HL-60 (cell line): Measurements from ENCODE around the gene GRM4.

Experiments used
- DNase-seq, 2 experiments: peaks; one replicate each; pipeline ENCODE4 v3.0.0-alpha.2; 2010 to 2020; ENCODE audit warnings: low read depth in 1 of 2, low spot score in 1 of 2
- H3K27ac ChIP-seq: fragments of 250-450 bp; sonication (Bioruptor Pico); replicated peaks from 2 replicates; pipeline ENCODE4 v1.5.1; 2020; ENCODE audit warnings: mild to moderate bottlenecking, moderate library complexity
- H3K27me3 ChIP-seq: fragments of 250-450 bp; sonication (Bioruptor Pico); 2 replicates; pipeline ENCODE4 v1.5.1; 2021; ENCODE audit warnings: mild to moderate bottlenecking, moderate library complexity; ENCODE audit not compliant: insufficient read depth, poor library complexity, severe bottlenecking
- H3K4me3 ChIP-seq: replicated peaks from 2 replicates; pipeline ENCODE4 v1.5.1; 2011; ENCODE audit warnings: mild to moderate bottlenecking, control low read depth, low read length; ENCODE audit not compliant: insufficient read depth
- GABPA ChIP-seq: IDR thresholded peaks from 2 replicates; pipeline ENCODE4 v1.6.1; 2012; ENCODE audit warnings: low read depth
- POLR2AphosphoS5 ChIP-seq: IDR thresholded peaks from 2 replicates; pipeline ENCODE4 v1.6.1; 2012; ENCODE audit warnings: low read depth
- SPI1 ChIP-seq: IDR thresholded peaks from 2 replicates; pipeline ENCODE4 v1.6.1; 2012; ENCODE audit warnings: low read depth, mild to moderate bottlenecking, borderline replicate concordance
- TF ChIP-seq, protein P1 (sequence below): IDR thresholded peaks from one replicate; pipeline ENCODE4 v1.5.1; 2011; ENCODE audit warnings: low read length, control low read depth, inconsistent platforms; ENCODE audit not compliant: insufficient read depth
- TF ChIP-seq, protein P2 (sequence below): IDR thresholded peaks from 2 replicates; pipeline ENCODE4 v1.6.1; 2012; ENCODE audit warnings: low read depth; ENCODE audit not compliant: insufficient replicate concordance

The GRM4 gene

DNA sequence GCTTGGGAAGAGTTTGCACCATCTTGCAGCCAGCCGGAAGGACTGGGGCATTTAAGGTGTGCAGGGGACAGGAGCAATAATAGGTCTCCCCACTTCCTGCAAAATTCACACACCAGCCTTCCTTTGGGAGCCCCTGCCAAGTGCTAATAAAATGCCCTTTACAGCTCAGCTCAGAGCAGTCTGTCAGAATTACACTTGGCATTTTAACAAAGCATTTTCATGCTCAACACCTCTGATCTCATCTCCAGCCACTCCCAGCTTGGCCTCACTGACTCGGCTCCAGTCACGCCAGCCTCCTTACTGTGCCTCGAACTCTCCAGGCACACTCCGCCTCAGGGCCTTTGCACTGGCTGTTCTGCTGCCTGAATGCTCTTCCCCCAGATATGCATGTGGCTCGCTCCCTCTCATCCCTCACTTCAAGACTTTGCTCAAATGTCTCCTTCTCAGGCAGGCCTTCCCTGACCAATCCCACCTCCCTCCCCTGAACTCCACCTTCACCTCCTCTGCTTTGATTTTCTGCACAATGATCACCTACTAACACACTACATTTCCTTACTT, 43.7 kb downstream of the GRM4 start:
- TF ChIP-seq, protein P1, sequence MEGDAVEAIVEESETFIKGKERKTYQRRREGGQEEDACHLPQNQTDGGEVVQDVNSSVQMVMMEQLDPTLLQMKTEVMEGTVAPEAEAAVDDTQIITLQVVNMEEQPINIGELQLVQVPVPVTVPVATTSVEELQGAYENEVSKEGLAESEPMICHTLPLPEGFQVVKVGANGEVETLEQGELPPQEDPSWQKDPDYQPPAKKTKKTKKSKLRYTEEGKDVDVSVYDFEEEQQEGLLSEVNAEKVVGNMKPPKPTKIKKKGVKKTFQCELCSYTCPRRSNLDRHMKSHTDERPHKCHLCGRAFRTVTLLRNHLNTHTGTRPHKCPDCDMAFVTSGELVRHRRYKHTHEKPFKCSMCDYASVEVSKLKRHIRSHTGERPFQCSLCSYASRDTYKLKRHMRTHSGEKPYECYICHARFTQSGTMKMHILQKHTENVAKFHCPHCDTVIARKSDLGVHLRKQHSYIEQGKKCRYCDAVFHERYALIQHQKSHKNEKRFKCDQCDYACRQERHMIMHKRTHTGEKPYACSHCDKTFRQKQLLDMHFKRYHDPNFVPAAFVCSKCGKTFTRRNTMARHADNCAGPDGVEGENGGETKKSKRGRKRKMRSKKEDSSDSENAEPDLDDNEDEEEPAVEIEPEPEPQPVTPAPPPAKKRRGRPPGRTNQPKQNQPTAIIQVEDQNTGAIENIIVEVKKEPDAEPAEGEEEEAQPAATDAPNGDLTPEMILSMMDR = no peak
- TF ChIP-seq SPI1 (no peak), GABPA (no peak), POLR2AphosphoS5 (no peak)
- TF ChIP-seq, protein P2, sequence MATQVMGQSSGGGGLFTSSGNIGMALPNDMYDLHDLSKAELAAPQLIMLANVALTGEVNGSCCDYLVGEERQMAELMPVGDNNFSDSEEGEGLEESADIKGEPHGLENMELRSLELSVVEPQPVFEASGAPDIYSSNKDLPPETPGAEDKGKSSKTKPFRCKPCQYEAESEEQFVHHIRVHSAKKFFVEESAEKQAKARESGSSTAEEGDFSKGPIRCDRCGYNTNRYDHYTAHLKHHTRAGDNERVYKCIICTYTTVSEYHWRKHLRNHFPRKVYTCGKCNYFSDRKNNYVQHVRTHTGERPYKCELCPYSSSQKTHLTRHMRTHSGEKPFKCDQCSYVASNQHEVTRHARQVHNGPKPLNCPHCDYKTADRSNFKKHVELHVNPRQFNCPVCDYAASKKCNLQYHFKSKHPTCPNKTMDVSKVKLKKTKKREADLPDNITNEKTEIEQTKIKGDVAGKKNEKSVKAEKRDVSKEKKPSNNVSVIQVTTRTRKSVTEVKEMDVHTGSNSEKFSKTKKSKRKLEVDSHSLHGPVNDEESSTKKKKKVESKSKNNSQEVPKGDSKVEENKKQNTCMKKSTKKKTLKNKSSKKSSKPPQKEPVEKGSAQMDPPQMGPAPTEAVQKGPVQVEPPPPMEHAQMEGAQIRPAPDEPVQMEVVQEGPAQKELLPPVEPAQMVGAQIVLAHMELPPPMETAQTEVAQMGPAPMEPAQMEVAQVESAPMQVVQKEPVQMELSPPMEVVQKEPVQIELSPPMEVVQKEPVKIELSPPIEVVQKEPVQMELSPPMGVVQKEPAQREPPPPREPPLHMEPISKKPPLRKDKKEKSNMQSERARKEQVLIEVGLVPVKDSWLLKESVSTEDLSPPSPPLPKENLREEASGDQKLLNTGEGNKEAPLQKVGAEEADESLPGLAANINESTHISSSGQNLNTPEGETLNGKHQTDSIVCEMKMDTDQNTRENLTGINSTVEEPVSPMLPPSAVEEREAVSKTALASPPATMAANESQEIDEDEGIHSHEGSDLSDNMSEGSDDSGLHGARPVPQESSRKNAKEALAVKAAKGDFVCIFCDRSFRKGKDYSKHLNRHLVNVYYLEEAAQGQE = no peak
- DNase-seq = no peak
- Histone ChIP-seq H3K27me3 (peaks cover 2% of the 10 kb centered on the region), H3K4me3 (no peak overlapping the region), H3K27ac (no peak overlapping the region)

DNA sequence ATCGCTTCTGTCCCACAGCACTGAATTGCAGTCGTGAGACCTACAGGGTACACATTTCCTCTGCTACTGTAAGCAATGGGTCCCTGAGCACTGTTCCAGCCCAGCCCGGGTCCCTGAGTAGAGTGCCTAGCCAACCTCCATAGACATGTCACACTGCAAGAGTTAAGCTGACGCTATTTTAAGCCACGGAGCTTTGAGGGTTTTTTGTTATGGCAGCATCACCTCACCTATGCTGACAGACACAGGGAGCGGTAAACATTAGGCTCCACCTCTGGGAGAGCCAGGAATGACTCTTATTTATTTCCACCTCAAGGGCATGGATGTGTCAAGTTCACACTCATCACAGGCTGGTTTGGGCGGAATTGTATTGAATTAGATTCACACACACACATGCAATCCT, 45.1 kb downstream of the GRM4 start:
- Histone ChIP-seq H3K4me3 (no peak overlapping the region), H3K27ac (no peak overlapping the region), H3K27me3 (peaks cover 2% of the 10 kb centered on the region)
- no peak for DNase-seq
- TF ChIP-seq SPI1 = no peak
- no peak for TF ChIP-seq GABPA
- TF ChIP-seq, protein P1 = no peak
- no peak for TF ChIP-seq POLR2AphosphoS5
- TF ChIP-seq, protein P2 = no peak

DNA sequence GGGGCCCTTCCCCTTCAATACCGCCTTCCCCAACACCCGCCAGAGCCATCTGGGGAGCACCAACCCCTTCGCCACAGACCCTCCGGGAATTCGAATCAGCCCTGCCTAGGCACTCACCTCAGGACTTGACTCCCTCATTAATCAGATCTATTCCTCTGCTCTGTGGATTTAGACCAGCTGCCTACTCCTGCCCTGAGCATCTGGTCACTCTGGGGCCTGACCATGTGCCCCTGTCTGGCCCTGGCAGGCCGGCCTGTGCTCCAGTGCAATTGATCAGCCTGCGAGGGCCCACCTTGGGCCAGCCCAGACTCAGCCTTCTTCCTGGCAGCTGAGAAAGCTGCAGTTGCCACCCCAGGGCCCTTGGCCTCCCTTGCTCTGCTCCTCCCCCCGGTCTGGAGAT, 46.0 kb downstream of the GRM4 start:
- peaks cover 5% of the 10 kb centered on the region for H3K27me3 ChIP-seq
- H3K27ac ChIP-seq = no peak overlapping the region
- no peak for DNase-seq
- no peak for TF ChIP-seq SPI1
- TF ChIP-seq POLR2AphosphoS5 = no peak
- TF ChIP-seq, protein P2 = no peak
- TF ChIP-seq, protein P1 = no peak
- no peak for TF ChIP-seq GABPA
- no peak overlapping the region for H3K4me3 ChIP-seq
